OCI-LY3 (cell line): Measurements from ENCODE around the gene BRSK1.

Source experiments
- EZH2phosphoT487 ChIP-seq: fragments of 200-600 bp; shearing (Covaris generic); IDR thresholded peaks from 2 replicates; pipeline ENCODE4 v1.6.1; 2018; ENCODE audit warnings: antibody characterized with exemption, mixed run types, low read depth
- TF ChIP-seq, protein P1 (sequence below): fragments of 200-600, 300-600 bp; sonication (generic); IDR thresholded peaks from 2 replicates; pipeline ENCODE4 v1.5.1; 2014; ENCODE audit warnings: antibody characterized with exemption, low read length, low read depth

DNA sequence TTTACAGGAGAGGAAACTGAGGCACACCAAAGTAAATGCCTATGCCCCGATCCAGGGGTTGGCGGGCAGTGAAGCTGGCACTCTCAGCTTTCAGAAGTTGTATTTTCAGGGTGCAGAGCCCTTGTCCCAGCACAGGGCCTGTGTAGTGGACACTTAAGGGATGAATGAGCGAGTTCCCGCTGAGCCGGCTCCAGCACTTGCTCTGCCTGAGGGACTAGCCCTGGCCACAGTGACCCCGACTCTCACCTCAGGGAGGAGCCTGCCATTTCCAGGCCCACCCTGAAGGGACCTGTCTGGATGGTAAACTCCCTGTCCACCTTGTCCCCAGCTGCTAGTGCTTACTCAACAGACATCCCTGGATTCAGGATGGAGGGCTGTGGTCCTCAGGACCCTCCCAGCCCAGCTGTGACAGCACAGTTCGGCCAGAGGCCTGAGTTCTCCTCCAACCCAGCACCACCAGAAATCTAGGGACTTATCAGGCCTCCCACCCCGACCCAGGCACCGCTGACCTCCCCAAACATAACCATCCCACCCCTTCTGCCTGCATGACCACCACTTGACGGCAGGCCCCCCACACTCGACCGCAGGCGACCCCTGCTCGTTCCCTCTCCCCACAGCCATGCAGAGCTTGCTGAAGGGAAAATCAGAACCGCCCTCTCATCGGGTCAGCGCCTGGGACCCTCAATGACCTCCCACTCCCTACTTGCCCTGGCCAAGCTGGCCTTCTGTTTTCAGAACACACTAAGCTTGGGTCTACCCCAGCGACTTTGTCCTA is 33.3 kb upstream of the BRSK1 start:
- TF ChIP-seq, protein P1, sequence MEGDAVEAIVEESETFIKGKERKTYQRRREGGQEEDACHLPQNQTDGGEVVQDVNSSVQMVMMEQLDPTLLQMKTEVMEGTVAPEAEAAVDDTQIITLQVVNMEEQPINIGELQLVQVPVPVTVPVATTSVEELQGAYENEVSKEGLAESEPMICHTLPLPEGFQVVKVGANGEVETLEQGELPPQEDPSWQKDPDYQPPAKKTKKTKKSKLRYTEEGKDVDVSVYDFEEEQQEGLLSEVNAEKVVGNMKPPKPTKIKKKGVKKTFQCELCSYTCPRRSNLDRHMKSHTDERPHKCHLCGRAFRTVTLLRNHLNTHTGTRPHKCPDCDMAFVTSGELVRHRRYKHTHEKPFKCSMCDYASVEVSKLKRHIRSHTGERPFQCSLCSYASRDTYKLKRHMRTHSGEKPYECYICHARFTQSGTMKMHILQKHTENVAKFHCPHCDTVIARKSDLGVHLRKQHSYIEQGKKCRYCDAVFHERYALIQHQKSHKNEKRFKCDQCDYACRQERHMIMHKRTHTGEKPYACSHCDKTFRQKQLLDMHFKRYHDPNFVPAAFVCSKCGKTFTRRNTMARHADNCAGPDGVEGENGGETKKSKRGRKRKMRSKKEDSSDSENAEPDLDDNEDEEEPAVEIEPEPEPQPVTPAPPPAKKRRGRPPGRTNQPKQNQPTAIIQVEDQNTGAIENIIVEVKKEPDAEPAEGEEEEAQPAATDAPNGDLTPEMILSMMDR = no peak
- TF ChIP-seq EZH2phosphoT487 = no peak
